Pulmonary artery endothelial cell (primary cell): Measurements from ENCODE around the gene USP6. TPM values are rescaled to one million over a fixed set of nuclear protein-coding genes. Genes with fewer than 3 reads are reported as not detected.
"Not testable (repeated sequence)": the region's sequence is repeated elsewhere in the genome, so short reads cannot be mapped to it uniquely, and the experiment has no call there.

Experiments
- DNase-seq: peaks from one replicate; pipeline ENCODE4 v3.0.0-alpha.2; 2011; ENCODE audit warnings: low read depth, low spot score
- total RNA-seq: library from RNA; depleted of rRNA; stranded (reverse); fragments of >200 nt; gene quantifications from 2 replicates; pipeline ENCODE4 v1.2.3, GENCODE V29; 2014

Gene USP6
- total RNA-seq: not detected in 2 replicates

DNA sequence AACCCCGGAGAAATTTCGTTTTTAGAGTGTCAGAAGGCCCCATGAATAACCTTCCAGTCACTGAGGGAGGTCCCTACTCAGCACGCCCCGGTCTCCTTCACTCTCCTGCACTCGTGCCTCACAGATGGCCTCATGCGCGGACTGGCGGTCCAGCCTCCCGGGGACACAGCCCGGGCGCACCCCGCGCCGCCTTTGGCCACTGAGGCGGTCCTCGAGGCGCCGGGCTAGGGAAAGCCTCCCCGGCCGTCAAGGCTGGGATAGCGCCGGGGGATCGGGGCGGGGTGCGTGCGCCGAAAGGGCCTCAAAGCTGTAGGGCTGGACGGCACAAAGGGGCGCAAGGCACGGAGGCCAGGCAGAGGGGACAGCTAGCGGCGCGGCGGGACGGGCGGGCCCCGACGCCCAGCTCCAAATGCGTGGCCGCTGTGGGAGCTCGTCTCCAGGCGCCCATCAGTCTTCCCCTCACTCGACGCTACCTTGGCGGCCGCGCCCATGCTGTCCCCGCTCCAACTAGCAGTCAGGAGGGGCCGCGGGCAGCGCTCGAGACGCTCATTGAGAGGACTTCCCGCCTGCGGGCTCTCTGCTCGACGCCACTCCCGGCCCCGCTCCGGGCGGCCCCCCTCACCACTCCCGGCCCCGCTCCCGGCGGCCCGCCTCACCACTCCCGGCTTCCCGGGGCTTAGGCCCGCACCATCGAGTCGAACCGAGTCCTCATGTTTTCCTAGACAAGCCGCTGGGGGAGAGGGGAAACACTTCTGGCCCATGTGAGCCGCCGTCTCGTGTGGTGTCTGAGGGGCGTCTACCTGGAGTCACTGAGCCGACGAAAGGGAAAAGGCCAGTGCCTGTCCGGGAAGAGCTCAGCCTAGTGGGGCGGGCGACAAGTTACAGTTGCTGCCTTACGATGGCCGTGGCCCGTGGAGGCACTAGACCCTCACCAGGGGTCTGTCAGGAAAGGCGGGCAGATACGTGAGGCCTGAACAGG is at the start of gene USP6:
Gene USP6 (plus strand): TSS at position 360 of the 979 bp plus-strand sequence. CDS start 14,336 bp downstream, outside the sequence.
- DNase-seq: no peak

DNA sequence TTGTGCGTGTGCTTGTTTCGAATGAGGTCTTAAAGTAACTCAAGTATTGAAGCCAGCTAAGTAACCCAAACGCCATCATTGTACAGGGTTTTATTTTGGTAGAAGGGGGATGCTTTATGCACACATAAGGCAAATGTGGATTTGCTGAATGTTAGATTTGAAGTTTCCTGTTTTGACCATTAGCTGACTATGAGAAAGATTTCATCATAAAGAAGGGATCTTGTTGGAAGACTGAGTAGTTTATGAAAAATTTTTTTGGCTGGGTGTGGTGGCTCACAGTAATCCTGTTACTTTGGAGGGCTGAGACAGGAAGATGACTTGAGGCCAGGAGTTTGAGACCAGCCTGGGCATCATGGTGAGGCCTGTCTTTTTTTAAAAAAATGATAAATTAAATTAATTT is 47.6 kb upstream of the USP6 start:
- no peak for DNase-seq

DNA sequence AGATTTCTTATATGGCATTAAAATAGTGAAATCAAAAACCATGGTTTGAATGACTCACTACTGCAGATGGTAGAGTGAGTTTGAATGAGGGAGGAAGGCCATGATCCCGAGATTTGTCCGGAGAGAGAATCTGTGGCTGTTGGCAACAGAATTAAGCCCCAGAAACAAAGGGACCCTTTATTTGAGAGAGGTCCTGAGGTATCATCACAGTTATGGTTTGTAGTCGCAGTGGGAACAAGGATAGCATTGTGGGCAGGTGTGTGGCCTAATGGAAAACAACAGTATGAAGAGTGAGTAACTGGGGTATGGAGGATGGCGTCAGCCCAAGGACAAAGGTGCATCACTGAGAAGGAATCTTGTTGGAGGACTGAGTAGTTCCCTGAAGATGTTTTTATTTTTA is 46.1 kb upstream of the USP6 start:
- no peak for DNase-seq

DNA sequence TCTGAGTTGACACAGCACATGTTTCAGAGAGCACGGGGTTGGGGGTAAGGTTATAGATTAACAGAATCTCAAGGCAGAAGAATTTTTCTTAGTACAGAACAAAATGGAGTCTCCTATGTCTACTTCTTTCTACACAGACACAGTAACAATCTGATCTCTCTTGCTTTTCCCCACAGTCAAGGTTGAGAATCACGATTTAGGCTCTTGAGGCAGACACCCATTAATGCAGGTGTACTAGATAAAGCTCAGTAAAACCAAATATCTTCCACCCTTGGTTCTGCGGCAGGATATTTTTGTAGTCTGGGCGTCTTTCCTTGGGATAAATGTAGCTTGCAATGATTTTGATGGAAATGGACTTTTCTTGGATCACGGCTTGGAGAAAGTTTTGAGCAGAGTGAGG is 40.4 kb upstream of the USP6 start:
- not testable (repeated sequence) for DNase-seq

DNA sequence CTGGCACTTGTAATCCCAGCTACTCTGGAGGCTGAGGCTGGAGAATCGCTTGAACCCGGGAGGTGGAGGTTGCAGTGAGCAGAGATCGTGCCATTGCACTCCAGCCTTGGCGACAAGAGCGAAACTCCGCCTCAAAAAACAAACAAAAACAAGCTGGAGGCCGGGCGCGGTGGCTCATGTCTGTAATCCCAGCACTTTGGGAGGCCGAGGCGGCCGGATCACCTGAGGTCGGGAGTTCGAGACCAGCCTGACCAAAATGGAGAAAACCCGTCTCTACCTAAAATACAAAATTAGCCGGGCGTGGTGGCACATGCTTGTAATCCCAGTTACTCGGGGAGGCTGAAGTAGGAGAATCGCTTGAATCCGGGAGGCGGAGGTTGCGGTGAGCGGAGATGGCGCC is 38.6 kb upstream of the USP6 start:
- DNase-seq: not testable (repeated sequence)

DNA sequence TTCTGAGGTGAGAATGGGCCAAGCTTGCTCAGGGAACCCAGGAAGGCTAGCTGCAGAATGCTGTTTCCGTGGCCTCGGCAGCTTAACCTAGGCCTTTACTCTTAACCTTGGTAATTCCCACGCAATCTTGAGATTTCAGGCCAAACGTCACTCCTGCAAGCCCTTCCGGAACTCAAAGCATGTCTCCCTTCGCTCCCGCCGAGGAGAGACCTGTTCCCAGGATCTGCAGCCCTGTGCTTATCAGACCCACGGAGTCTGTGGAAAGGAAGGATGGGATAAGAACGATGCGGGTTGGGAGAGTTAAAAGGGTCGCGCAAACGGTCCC is 38.1 kb upstream of the USP6 start:
- DNase-seq: no peak

DNA sequence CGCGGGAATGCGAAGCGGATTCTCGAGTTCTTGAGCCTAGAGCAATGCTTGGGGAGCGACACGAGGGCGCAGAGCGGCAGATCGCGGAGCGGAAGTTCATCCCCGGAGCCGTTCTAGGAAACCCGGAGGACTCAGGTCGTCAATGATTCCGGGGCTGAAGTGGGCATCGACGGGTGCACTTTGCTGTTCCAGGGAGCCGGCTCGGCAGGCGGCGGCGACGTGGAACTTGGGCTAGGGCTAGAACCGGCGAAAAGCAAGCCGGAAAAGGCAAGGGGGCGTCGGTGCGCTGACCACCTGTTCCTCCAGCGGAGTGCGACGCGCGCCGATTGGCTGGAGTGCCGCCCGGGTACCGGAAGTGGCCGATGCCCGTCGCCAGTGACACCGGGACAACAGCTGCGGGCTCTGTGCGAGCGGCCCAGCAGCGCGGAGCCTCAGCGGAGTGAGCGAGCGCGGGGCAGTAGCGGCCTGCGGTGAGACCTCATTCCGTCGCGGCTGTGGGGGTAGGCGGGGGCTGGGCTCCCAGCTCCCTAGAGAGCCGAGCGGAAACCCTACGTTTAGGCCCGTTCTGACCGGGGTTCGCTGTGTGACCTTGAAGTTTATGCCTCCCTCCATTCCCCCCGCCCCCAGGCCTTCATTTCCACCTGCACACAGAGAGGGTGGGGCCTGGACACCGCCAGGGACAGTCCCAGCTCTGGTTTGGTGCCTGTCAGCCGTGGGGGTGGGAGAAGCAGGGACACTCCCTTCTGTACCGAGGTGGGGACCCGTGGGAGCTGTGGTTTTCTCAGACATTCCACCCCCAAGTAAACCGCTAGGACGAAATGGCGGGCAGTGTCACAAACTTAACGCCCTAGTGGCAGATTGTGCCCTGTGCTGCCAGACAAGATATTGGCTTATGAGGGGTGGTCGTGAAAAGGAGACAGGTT is 37.5 kb upstream of the USP6 start, which contains the start of gene ZFP3:
Gene ZFP3 (plus strand): TSS at position 362 of the 923 bp plus-strand sequence. CDS start 13,038 bp downstream, outside the sequence.
- DNase-seq: peak; percentile 43

DNA sequence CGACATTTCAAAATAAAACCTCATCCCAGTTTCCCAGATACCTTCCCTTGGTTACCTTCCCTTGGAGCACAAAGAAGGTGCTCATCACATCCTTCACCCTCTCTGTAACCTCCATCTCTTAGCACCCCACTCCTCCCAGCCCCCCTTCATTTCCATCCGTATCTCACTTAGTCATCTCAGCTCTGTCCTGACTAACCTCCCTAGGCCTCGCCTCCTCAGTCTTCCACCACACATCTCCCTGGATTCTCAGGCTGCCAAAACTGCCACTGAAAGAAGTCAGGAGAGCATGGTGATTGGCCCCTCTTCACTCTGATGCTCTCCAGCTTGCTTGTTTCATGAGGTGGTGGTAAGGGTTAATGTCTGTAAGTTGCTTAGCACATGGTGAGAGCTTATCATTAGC is 35.2 kb upstream of the USP6 start:
- no peak for DNase-seq

DNA sequence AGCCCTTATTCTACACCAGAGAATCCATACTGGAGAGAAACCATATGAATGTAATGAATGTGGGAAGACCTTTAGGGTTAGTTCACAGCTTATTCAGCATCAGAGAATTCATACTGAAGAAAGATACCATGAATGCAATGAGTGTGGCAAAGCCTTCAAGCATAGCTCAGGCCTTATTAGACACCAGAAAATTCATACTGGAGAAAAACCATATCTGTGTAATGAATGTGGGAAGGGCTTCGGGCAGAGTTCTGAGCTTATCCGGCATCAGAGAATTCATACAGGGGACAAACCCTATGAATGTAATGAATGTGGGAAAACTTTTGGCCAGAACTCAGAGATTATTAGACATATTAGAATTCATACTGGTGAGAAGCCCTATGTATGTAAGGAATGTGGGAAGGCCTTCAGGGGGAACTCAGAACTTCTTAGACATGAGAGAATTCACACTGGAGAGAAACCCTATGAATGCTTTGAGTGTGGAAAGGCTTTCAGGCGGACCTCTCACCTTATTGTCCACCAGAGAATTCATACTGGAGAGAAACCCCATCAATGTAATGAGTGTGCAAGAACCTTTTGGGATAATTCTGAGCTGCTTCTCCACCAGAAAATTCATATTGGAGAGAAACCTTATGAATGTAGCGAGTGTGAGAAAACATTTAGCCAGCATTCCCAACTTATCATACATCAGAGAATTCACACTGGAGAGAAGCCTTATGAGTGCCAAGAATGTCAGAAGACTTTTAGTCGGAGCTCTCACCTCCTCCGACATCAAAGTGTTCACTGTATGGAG is 23.4 kb upstream of the USP6 start:
- no peak for DNase-seq

DNA sequence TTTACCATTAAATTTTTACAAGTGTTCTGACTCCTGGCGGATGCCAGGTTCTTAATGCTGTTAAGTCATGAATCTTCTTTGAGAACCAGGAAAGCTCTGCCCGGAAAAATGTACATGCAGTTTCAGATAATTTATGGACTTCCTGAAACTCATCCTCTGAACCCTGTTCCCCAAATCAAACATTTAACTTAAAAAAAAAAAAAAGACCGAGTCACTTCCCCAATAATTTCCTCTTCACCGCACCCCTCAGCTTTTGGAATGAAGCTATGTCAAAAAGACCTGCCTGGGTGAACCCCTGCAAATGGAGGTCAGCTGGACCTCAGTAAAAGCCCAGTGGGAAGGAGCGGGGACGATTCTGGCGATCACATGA is 19.1 kb upstream of the USP6 start:
- DNase-seq: no peak

DNA sequence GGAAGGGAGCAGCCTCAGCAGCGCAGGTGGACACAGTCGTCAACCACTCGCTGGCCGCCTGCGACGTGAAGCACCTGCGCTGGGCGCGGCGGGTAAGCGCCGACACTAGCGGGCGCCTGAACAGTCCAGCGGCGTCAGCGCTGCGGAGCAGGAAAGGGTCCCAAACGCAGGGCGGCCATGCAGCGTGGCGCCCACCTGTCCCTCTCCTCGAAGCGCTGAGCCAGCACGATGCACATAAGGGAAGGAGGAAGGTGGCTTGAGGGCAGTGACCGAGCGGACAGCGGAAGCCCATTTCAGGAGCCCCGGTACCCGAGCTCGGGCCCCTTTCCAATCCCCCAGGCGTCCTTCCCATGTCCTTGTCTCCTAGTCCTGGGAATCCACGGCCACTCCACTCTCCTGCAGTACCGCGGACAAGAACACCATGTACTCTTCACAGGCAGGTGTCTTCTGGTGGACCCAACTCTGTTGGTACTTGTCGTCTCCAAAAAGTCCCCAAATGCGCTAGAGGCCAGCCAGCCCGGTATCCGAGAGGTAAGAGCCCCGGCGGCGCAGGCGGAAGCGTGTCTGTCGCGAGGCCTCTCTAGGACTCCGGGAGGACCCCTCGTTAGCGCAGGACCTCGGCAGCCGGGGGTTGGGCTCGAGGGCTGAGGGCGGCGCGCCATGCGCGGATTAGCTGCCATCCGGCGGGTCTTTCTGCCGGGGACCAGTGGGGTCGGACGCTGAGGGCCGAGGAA is 18.6 kb upstream of the USP6 start:
- DNase-seq: no peak

DNA sequence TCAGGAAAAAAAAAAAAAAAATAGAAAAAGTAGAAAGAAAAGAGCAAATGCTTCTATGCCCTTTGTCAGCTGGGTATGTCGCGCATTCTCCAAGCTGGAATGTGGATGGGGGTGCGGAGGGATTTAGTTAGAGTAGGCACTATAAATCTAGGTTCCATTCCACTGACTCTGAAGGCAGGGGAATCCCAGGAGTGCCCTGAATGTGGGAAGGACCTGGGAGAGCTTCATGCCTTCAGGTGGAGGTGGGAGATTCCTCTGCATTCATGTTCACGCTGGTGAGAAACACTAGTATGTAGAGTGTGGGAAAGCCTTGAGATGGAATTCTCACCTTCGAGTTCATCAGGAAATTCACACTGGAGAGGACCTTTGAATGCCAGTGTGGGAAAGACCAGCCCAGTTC is 16.6 kb upstream of the USP6 start:
- DNase-seq: no peak

DNA sequence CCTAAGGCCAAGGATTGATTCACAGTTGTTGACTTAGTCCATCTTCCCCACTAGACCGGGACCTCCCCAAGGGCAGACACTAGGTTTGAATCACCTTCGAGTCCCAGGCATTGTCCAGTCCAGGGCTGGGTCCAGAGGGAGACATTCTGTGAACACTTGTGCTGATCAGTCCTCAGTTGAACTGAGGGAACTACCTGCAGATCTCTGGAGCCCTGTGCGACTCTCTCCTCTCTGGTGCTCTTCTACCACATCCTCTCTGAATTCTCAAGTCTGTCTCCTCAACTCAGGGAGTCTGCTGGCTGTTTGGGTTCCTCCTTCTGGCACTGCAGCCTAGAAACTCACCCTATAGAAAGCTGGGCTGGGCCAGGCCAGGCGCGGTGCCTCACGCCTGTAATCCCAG is 15.0 kb upstream of the USP6 start:
- DNase-seq: no peak

DNA sequence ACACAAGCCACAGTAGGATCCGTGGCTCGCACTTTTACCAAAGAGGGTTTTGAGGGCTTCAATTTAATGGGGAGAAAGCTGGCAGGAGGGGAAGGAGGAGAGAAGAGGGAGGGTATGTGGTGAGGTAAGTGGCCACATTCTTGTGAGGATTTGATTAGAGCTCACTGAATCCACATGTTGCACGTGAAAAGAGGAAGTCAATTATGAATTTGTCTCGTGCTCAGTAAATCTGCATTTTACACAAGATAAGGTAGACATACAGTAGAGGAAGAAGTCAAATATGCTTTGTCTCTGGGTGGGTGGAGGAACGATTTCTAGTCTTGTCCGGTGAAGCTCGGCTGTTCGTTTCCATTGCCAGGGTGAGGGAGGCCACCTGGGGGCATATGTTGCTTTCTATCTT is 5.0 kb upstream of the USP6 start:
- DNase-seq: no peak

DNA sequence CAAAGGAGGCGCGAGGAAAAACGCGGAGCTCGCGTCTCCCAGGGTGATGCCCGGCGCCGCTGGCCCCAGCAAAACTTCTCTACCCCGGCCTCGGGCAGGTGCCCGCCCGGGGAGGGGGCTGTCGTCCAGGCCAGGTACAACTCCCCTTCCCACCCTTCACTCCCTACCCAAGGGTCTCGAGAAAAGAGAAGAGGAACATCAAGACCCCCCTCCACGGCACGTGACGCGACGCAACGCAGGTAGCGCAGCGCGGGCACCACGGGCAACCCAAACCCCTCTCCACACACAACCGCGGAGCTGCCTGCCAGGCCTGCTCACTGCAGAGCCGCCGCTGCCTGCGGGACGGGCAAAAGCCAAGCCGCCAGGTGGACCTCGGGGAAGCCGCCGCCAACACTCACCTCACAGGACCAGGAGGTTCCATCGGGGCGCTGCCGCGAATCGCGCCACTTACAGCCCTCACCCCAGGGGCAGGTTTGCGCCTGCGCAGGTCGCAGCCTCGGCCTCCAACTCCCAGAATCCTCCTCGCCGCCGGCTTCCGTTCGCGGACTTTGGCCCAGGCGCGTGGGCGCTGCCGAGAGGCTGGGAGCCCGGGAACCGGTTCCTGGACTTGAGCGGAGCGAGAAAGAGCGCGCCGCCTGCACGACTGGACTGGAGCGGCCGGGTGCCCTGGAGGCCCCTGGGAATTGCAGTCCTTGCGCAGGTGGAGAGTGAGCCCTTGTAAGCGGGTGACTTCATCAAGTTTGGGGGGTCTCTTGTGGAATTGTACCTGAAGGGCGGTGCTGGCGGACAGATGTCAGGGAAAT is 4.2 kb upstream of the USP6 start, which contains the start of gene ZNF232:
Gene ZNF232 (minus strand): TSS at position 477 of the 803 bp plus-strand sequence. CDS start 56 bp downstream, at position 421.
- peak; percentile 64 for DNase-seq

DNA sequence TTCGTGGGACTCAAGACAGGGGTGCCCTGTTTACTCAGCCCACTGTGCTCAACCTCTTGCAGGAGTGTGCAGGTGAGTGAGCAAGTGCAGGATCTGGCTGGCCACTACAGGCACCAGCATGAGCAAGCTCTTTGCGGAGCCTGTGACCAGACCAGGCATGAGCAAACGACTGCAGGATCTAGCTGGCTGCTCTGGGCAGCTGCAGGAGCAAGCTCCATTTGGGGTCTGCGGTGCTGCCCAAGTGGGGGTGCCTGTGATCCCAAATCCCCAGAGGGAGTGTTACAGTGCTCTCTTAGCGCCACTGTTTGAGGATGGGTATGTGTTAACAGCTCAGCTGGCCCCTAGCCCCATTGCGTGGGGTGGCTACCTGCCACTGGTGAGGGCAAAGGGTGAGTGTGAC is 2.4 kb downstream of the USP6 start:
- DNase-seq: no peak

DNA sequence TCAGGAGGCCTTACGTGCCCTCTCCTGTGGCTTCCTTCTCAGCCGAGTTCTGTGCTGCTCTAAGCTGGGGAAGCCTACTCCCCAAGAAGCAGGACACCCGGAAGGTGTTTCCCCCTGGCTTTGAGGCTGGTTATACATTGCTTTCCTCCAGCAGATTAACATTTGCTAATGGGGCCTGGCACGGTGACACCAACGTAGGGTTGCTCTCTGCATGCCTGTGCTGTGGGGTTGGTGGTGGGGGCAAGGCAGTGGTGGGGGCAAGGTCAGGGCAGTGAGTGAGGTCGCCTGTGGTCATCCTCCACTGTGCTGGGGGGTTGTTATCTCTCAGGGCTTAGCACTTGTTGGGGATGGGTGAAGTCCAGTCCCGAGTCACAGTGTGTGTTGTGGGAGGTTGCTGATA is 4.2 kb downstream of the USP6 start:
- DNase-seq: no peak

DNA sequence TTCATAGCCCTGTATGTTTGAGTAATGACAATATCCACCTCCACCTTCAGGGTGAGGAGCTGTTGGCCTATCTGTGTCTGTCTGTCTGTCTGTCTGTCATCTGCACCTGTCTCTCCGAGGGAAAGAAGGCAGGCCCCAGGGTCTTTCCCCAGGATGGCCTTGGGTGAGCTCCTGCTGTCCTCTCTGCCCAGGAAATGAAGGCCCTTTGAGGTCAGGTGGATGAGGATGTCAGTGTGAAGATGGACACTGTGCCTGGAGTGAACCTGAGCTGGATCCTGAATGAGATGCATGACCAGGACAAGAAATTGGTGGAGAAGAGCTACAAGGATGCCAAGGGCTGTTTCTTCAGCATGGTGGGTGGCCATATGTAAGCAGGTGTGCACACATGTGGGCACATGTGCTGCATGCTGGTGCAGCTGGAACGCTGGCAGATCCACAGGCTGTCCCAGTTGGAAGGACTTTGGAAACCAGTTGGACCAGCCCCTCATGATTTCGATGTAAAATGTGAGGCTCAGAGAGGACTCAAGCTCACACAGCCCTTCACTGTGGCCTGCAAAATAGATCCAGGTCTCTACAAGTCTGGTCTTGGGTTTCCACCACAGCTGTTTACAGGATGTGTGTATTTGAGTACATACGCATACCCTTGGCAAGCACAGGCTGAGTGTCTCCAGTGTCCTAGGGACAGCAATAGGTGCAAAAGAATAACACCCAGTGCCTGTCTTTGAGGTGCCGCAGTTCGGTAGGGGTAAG is 4.8 kb downstream of the USP6 start:
- not testable (repeated sequence) for DNase-seq
